NCI-H226 (cell line): ENCODE results near the gene TTC9B.

Experiments used
- DNase-seq: peaks from one replicate; pipeline ENCODE4 v3.0.0-alpha.2; 2015

Gene TTC9B

DNA sequence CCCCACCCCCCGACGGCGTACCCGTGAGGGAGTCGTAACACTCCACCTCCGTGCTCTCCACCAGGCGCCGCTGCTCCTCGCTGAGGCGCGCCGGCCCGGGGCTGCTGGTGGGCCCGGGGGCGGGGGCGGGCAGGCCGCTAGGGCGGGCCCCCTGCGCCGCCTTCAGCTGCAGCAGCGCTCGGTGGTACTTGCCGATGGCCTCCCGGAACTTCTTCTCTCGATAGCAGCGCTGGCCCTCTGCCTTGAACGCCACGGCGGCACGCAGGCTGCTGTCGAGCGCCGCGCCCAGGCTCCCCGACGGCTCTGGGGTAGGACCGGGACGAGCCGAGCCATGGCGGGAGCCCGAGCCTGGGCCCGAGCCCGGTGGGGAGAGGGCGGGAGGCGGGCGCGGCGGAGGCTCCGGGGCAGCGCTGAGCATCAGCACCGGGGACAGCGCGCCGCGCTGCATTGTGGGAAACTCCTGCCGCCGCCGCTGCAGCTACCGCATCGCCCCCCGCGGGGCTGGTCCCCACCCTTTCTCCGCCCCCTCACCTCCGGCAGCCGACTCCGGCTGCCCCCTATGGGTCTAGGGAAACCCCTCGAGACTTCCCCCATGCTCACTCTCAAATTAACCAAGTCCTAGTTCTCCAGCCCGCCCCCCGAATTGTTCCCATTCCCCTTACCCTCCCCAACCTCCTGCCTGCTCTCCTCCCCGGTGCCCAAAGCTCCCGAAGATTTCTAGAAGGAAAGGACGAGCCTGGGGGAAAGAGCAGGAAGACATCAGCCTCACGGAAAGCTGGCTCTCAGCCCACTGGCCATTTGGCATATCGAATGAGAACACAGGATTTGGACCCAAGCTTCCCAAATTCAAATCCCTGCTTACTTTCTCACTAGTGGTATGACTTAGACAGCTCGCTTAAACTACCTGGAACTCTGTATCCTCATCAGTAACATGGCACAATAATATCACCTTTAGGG lies at the start of gene TTC9B:
Gene TTC9B (minus strand): TSS at position 451 of the 957 bp plus-strand sequence. CDS start 3 bp downstream, at position 448.
- DNase-seq, result no peak

DNA sequence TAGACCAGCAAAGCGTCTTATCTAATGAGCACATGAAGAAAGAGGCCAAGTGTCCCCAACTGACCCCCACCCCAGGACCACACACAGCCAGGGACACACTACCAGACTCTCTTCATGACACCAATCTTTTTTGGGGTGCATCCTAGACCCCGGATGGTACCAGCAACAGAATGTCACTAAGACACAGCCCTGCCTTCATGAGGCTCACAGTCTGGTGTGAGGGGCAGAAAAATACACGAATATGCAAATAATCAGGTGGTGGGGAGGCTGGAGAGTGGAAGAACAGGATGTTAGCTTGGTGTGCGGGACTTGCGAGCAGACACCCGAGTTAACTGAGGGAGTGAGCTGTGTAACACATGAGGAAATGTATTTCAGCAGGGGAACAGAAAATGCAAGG lies 49.4 kb upstream of the TTC9B start:
- no peak for DNase-seq

DNA sequence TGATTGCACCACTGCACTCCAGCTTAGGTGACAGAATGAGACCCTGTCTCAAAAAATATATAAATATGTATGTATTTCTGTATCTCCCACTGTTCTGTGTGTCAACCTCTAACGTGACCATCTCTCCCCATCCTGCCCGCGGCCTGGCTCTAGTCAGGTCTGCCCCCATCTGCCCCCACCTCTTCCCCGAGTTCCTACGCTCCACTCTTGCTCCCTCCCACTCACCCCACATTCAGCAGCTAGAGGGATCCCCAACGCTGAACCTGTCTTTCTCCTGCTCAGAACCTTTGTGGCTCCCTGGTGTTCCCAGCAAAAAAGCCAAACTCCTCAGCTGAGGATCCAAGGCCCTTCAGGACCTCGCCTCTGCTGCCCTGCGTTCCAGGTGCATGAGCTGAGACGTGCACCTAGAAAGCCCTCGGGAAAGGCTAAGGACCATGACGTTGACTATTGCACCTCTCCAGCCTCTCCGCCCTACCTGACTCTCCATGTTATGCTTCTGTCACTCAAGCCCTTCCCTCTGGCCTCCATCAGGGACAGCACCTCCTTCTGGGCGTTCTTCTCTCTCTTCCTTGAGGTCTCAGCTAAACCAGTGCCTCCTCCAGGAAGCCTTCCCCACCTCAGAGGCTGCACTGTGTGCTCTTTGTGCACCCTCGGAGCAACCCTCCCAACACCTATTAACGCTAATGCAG lies 48.9 kb upstream of the TTC9B start:
- DNase-seq, result no peak

DNA sequence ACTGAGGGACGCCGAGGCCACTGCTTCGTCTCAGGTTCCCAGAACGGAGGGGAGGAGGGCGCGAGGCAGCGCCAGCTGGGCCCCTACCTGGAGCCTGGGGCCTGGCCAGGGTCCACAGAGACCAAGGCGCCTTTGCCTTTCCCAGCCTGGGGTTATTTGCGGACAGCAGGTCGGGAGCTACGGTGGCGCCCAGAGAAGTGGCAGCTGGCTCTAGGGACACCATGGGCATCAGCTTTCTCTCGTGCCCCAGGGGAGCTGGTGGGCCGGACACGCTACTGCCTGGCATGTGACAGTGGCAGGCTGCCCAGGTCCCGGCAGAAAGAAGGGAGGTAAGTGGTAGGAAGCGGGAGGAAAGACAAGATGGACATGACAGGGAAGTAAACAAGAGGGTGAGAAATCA lies 47.9 kb upstream of the TTC9B start:
- DNase-seq, result no peak

DNA sequence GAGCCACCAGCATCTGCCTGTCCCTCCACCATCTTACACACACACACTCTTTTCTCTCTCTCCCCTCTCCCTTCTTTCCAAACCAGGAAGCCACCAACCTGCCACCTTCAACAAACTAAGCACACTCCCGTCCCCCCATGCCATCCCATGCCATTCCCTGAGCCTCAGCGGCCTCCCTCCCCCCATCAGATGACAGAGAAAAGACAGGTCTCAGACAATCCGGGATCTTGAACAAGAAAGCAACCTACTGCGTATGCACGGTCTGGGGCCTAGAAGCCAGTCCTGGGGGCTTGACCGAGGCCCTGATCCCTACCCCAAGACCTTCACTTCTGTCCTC lies 47.5 kb upstream of the TTC9B start:
- no peak for DNase-seq

DNA sequence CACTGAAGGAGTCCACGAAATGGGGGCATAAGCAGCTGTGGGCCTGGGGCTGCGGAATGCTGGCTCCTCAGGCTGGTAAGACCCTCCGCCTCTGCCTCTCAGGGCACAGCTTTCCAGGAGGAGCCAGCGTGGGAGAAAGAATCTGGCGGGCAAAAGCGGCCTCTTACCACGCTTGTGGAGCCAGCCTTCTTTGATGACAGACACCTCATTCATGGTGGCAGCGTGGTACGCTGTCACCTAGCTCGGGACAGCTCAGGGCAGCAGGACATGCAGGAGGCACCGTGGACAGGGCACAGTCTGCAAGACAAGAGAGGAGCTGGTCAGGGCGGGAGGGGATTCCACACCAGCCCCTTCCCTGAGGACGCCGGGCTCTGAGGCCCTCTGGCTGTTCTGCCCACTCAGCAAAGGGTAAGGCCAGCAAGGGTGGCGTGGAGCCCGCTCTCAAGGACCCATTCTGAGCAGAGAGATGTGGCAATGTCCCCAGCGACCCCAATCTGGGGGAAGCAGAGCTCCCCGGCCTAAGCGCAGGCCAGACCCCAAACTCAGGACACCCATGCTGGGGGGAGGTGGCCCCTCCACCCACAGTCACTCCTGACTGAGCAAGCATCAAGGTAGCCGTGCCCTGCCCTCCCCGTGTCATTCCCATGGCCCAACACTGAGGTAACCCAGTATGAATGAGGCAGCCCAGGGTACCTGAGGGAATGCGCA lies 47.0 kb upstream of the TTC9B start:
- DNase-seq, result no peak

DNA sequence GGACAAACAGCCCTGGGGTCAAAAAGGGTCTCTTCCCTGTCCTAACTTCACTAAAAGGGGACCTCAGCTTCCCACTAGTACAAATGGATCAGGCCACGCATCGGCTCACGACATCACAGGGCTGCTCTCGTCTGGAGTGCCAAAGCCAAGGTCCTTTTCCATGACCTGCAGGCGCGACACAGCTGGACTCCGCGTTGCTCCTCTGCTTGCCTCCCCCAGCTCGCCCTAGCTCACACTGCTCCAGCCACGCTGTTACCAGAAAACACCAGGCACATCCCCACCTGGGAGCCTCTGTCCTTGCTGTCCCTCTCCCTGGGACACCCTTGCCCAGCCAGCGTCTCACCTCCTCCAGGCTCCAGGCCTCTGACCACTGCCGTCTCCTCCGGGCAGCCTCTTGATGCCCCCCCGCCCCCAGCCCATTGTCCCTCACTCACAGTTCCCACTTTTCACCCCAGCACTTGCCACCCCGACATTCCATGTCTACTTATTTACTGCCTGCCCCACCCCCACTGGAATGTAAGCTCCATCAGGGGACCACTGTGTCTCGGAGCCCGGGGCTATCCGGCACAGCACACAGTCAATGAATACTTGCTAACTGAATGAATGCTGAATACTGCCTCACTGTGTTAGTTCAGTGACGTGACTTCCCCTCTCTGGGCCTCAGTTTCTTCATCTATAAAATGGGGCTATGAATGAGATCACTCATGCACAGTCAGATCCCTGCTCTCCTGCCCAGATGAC lies 46.3 kb upstream of the TTC9B start:
- no peak for DNase-seq

DNA sequence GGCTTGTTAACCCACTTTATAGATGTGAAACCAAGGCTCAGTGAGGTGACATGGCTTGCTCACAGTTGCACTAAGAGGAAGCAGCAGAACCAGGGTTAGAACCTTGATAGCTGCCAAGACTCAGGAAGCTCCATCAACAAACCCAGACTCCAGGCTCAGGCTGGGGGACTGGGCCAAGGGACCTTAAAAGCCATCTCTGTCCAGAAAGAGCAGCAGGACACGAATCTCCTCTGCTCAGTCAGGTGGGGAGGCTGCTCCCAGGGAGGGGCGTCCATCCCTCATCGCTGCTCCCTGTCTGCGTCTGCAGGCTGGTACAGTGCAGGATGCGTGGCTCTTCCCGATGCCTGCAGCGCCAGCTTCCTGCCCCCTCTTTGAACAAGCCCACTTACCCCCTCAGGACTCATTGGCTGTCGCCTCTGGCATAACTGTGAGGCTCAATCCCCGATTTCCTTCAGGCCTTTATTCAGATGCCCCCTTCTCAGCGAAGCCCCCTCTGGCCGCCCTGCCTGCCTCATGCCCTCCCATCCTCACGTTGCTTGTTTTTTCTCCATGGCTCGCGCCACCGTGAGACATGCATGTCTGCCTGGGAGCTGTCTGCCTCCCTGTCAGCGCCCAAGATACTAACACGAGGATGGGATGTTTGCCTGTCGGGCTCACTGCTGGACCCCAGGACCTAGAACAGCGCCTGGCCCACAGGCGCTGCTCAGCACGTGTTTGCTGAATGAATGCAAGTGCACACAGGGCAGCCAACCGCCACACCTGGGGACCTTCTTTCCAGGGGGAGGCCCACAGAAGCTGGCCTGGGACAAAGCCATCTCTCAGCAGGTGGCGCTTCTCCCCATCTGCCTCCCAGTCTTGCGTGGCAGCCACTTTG lies 45.5 kb upstream of the TTC9B start:
- no peak for DNase-seq

DNA sequence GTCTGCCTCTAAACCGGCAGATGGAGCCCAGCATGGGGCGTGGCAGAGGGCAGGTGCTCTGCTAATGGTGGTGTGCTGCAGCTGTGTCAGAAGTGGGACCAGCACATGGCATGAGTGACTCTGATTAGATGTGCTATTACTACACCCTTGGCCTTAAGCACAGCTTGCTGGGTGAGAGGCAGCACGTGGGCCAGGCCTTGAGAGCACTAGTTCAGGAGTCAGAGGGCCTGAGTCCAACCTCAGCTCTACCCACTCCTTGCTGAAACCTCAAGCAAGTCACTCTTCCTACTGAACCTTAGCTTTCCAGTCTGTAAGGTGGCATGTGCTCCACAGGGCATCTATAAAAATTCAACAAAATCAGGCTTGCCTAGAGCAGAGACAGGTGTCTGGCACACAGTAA lies 44.2 kb upstream of the TTC9B start:
- no peak for DNase-seq

DNA sequence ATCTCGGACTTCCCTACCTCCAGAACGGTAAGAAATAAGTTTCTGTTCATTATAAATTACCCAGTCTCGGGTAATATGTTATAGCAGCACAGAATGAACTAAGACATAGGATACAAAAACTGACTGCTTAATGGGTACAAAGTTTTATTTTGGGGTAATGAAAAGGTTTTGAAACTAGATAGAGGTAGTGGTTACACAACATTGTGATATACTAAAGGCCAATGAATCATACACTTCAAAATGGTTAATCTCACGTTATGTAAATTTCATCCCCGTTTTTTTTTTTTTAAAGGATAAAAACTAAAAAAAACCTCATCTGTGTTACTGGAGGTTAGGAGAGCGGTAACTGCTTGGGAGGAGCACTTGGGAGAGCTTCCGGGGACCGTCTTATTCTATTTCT lies 43.4 kb upstream of the TTC9B start:
- DNase-seq, result no peak

DNA sequence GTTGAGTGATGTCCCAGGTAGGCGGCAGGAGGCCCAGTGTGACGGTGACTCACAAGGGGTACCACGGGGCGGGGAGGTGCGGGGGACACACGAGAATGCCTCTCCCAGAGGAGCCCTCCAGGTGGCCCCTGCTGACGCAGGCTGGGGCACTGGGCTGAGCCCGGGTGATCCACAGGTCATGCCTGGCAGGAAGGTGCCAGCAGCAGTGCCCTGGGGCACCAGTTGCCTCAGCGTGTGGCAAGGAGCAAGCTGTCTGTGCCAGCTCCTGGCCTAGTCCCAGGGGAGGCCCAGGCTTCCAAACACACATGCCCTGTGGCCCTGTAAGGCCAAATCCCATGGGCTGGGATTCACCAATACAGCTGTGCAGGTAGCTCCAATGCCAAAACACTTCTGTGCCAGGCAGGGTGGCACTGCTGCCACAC lies 38.9 kb upstream of the TTC9B start:
- no peak for DNase-seq

DNA sequence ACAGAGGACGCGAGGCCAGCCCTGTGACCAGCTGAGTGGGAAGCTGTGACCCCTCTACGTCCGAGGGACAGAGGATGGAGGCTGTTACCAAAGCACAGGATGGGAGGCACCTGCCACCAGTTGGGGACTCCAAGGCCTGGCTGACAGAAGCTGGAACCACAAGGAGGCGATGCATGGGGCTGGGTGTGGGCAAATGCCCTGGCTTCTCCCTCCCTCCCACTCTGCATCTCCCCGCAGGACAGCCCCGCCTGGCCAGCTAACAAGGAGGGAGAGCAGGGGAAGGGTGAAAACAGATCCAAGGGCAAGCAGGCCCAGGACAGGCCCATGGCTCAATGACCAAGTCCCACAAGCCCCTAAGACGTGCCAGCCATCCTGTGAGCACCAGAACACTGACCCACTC lies 38.3 kb upstream of the TTC9B start:
- no peak for DNase-seq

DNA sequence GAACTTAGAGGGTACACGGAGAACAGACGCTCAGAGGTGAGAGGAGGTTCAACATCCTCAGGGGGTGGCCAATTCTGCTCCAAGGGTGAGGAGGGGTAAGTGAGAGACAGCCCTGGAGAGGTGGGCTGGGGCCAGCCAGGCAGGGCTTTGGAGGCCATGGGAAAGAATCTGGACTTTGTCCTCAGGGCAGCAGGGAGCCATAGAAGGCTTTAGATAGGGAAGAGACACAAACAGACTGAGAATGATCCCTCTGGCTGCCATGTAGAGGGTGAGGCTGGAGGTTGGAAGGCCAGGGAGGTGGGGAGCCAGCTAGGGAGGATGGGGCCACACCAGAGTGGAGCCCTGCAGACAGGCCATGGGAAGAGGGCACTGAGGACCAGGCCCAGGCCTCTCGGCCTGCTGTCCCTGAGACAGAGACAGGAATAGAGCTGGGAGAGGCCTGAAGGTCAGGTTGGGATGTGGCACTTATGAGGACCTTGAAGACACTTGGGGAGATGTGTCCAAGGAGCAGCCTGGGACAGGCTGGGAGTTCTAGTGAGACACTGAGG lies 37.5 kb upstream of the TTC9B start:
- no peak for DNase-seq

DNA sequence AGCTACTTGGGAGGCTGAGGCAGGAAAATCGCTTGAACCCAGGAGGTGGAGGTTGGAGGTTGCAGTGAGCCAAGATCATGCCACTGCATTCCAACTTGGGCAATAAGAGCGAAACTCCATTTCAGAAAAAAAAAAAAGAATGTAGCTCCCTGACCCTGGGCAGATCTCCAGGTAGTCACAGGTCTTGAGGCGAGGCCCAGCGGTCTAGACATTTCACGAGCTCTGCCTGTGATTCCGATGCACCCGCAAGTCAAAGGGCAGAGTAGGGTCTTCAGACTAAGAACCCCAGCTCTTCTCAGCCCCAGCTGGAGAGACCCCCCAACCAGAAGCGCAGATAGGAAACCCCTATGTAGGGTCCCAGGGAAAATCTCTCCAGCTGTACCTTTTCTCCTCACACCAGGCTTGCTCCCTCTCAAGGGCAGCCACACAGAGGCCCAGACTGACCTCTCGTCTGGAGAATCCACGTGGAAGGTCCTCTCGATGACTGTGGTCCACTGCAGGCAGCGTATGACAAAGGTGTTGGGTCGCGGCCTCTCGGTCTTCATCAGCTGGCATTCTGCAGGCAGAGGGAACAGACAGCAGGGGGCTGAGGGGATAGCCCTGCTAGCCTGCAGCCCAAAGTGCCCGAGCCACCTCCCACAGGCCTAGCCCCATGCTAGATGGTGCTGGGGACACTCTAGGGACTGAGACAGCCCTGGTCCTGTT lies 36.7 kb upstream of the TTC9B start:
- DNase-seq, result no peak

DNA sequence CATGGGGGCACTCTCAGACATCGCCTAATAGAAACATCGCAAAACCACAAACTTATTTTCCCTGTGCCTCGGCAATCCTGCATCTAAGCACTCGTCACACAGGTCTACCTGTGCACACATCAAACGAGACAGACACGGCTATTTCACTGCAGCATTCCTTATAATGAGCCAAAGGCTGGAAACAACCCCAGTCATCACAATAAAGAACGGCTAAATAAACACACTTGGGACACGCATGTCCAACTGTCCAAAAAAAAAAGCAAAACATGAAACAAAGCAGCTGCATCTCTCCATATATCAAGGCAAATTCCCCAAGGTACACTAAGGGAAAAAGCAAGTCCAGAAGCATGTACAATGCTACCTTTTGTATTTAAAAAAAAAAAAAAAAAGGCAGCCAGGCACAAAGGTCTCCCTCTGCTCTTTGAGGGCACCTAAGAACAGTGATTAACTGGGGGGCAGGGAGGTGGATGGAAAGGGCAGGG lies 35.5 kb upstream of the TTC9B start:
- DNase-seq, result no peak

DNA sequence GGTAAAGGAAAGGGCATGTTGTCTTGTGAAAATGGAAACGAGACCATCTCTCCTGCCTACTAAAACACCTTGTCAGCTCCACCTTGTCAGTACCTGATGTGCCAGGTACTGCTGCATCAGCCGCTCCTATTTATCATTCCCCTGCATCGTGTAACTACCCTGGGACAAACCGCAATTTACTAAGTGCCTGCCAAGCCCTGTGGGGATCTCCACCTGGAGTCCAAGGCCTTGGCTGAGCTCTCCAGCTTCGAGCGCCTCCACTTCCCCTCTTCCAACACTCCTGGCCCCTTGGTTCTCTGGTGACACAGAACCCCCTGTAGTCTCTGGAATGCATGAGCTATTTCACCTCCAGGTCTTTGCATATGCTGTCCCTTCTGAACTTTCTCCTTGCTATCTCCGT lies 34.2 kb upstream of the TTC9B start:
- DNase-seq, result no peak

DNA sequence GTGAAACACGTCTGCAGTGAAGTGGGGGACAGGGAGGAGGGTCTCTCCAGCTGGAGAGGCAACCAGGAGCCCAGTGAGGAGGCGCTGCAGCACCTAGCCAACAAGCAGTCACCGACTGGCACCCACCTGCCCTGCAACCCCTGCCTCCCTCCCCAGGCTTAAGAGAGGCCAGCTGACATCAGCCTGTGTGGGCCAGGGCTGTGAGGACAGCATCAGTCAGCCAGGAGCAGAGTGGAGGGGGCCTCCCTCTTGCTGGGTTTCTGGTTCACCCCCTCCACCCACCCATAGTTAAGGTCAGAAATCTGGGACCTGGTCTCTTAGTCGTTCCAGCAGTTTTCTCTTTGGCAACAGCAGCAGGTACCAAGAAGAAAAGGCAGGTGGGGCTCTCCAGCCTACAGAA lies 33.8 kb upstream of the TTC9B start:
- DNase-seq, result no peak

DNA sequence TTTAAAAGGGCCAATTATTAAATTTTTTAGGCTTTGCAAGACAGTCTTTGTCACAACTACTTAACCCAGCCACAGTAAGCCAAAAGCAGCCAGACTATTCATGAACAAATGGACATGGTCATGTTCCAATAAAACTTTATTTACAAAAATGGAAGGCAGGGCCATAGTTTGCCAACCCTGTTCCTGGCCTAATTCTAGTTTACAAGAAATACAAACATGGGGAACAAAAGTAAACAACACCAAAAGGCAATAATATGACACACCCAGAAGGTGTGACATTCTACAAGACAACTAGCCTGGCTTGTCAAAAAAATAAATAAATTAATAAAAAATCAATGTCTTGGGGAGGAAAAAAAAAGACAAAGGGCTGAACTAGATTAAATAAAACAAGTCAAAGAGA lies 33.1 kb upstream of the TTC9B start:
- DNase-seq, result no peak

DNA sequence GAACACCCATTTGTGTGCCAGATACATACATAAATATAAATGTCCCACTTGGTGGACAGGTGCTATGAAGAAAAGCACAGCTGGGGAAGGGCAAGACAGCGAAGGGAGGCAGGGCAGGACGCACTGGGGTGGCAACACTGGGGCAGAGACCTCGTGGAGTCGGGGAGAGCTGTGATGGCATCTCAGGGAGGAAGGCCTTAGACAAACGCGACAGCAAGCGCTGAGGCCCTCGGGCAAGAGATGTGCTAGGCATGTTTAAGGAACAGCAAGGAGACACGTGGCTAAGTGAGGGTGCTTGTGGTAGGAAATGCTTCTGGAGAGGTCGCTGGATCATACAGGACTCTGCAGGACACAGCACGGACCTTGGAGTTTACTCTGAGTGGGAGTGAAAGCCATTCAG lies 31.6 kb upstream of the TTC9B start:
- no peak for DNase-seq

DNA sequence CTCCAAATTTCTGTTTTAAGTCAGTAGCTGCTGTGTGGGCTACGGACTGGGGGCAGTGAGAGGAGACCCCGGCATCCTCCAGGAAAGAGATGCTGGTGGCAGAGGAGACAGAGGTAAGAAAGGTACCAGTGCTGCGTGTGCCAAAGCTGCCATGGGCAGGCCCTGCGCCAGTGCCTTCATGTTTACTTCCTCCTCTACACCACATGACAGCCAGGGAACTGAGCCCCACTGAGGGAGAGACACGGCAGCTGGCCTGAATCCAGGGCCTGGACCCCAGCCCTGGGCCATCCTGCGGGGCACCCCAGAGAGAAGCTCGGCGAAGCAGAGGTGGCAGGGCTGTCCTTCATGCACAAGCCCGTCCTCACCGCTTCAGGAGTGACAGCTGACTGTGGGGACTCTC lies 31.0 kb upstream of the TTC9B start:
- no peak for DNase-seq

DNA sequence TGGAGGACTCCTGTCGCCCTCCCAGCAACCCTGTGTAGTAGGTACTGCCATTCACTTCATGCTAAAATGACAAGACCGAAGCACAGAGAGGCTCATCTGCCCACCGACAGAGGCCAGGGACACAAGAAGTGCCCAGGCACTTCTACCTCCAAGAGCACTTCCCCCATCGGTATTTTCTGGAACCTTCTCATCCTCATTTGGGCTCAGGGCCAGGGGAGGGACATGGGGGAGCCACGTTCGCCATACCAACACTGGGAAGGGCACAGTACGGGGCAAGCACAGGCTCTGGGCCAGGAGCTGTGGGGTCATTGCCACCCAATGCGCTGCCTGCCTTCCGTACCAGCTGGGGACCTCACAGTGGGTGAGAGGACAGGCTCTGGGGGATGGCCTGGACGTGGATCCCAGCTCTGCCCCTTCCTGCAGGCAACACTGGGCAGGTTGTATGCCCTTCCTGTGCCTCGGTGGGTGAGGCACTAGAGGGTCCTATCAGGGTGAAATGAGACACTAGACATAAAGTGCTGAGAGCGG lies 29.6 kb upstream of the TTC9B start:
- no peak for DNase-seq
